IPS-NIHi11 (cell line): ENCODE data around the gene CASQ1.

Source experiments
- DNase-seq: peaks from one replicate; pipeline ENCODE4 v3.0.0; 2012; ENCODE audit warnings: mixed read lengths, low spot score

CASQ1 gene

DNA sequence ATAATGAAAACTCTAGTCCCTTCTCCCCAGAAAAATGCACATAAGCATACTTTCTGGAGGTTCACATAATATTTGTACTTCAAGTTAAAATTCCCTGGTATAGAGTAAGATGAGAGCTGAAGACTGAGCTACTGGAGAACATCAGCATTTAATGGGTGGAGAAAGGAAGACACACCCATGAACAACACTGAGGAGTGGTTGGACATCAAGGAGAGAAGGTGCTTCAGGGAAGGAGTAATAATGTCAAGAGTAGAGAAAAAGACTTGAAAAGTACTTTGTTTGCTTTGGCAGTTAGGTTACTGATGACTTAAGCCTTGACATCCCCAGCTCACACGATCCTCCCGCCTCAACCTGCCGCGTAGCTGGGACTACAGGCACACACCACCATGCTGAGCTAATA lies 36.7 kb downstream of the CASQ1 start:
- DNase-seq: no peak

DNA sequence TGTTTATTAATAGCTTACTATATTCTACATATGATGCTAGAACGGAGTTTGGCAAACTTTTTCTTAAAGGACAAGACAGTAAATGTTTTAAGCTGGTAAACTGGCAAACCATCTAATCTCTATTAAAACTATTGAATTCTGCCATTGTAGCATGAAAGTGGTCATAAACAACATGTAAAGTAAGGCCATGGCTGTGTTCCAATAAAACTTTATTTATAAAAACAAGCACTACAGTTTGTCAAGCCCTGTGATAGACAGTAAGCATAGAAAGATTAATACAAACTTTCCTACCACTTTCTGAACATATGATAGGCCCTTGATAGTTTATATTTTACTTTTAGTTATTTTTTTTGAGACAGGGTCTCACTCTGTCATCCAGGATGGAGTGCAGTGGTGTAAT lies 37.2 kb downstream of the CASQ1 start:
- no peak for DNase-seq

DNA sequence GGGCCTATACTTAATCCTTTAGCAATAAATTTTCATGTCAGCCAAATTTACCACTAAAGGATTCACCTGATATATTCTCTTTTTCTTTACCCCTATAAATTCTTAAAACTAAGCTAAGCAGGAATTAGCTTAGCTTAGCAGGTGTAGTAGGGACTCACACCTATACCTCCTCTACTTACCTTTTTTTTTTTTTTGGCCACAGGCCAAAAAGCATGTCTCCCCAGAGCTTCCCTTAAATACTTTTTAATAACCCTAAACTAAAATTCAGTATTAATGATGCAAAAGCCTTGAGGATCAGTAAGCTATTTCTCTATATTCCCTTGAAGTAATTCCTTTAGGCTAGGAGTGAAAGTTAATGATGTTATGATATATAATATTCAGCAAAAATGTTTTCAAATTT lies 38.1 kb downstream of the CASQ1 start:
- no peak for DNase-seq

DNA sequence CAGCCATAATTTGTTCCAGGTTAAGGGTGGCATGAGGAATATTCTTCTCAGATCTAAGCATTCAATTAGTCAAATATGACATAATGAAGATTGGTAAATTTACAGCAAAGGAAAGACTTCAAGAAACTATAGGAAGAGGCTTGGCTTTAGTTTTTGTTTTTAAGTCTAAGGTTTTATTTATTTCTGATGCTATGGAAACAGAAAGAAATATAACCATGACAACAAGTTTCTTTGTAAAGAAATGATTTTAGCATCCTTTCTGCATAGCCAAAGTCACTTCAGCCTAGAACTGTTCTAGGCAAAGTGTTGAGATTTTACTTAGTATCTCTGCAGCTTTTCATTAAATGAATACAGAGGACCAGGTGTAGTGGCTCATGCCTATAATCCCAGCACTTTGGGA lies 42.5 kb downstream of the CASQ1 start:
- no peak for DNase-seq

DNA sequence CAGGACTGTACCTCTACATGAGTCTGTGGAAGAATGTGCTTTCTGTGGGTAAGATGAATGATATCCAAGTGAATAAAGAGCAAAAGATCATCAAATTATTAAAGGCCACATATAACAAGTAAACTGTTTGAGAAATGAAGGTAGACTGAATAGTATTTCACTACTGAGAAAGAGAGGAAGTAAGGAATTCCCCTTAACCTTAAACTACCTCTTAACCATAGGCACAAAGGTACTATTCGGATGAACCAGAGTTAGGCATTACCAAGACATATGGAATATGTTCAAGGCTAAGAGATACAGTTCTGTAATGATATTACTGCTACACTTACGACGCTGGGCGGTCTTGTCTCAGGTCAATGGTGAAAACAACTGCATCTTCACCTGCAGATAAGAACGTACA lies 46.4 kb downstream of the CASQ1 start:
- DNase-seq: no peak

DNA sequence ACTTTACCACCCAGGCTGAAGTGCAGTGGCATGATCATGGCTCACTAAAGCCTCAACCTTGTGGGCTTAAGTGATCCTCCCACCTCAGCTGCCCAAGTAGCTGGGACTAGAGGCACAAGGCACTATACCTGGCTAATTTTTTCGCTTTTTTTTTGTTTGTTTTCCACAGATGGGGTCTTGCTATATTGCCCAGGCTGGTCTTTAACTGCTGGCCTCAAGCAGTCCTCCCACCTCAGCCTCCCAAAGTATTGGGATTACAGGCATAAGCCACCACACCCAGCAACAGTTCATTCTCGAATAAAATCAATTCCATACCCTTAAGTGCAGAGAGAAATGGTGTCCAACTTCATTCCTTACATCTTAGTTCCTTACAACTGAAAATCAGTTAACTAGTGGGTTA lies 47.2 kb downstream of the CASQ1 start:
- no peak for DNase-seq

DNA sequence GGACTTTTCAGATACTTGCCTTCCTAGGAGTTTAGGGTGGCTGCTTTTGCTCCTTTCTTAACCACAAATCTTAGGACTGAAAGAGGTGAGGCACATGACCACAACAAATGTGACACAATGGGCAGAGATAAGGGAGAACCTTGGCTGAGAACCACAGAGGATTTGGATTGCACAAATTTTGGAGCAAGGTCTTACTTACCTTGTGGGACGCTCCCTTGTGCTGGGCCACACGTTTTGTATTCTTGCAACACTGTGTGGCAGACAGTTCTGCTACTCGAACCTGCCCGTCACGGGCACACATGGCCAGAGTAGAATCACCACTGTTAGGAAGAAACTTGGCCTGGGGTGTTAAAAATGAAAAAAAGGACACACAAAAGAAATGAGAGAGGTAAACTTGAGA lies 48.0 kb downstream of the CASQ1 start:
- no peak for DNase-seq

DNA sequence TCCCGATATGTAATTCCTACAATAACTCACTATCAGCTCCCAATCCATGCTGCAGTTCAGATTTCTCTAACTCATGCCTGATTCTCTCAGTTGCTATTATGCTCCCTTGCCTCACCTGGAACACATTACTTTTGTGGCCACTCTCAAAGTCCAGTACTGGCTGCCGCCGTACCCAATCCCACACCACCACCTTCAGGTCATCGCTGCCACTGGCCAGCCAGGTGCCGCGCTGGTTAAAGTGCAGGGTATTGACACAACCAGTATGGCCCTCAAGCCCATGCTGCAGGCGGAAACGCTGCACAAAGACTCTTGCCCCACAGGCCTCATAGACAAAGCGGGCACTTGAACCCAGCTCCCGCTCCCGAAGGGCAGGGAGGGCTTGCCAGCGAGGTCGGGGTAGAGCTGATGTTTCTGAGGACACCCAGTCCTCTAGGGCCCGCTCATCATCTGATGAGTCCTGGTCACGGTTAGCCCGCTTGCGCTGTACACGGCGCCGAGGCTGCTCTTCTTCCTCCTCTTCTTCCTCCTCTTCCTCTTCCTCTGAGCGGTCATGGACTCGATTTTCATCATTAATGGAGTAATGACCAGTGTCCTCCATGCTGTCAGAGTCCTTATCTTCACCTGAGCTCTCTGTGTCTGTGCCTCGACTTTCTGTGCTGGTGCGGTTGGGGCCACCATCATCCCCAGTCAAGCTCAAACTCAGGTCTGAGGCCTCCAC lies 49.4 kb downstream of the CASQ1 start:
- DNase-seq: no peak

DNA sequence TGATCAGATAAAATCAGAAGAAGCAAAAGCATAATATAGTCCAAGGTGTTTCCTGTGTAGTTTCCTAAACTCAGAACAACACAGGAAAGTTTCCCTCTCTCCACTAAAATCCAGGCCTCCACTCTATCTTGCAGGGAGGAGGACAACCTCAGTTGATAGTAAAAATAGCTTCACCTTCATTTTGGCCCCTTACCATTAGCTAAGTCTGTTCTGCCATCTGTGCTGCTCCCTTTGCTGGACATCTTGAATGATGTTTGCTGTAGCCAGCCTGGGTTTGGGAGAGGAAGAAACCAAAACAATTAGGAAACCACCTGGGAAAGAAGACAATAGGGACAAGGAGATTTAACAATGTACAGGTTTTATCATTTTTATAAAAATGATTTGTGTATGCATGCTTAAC lies 53.4 kb downstream of the CASQ1 start:
- DNase-seq: no peak

DNA sequence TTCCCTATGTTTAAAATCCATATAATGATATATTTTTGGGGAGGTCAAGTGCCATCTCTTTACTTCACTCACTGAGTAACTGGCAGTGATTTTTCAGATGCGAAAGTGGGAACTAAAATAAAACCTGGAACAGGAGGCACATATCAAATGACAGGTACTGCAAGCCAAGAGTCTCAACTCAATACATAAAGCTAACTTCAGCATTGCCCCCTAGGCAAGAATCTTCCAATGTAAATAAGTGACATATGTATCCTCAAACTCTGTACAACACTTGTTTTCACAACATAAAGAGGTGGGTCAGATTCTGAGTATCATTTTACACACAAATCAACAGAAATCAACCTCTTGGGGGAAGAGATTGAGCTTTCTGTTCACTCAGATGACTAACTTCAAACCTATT lies 53.8 kb downstream of the CASQ1 start:
- no peak for DNase-seq

DNA sequence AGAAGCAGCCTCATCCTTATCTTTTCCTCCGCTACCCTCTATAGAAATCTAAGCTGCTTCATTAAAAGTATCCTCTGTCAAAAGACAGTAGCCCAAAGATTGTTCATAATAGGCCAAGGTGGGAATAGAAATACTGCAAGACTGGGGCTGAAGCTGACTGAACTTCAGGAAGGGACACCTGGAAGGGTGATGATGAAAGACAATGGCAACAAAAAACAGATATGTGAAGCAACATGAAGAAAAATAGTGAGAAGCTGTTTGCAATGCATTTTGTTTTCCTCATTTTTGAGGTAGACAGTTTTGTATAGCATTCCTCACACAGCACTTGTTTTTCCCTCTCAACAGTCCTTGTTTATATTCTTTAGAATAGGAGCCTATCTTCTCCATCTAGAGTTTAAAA lies 55.1 kb downstream of the CASQ1 start:
- no peak for DNase-seq

DNA sequence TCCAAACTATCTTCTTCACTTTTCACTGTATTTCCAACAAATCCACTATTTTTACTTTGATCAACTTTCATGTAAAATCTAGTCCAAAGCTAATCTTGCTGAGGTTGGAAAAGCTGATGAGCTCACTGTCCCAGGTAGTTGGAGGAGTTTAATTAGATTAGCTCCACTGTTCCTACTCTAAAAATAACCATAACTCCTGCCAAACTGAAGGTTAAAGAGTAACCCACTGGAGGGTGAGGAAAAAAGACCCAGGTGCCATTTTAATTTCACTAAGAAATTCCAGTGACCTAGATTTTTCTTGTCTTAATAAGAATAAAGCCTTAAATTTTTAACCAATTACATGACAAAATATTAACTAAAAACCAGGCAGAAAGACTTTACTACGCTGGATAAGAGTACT lies 56.7 kb downstream of the CASQ1 start:
- DNase-seq: no peak

DNA sequence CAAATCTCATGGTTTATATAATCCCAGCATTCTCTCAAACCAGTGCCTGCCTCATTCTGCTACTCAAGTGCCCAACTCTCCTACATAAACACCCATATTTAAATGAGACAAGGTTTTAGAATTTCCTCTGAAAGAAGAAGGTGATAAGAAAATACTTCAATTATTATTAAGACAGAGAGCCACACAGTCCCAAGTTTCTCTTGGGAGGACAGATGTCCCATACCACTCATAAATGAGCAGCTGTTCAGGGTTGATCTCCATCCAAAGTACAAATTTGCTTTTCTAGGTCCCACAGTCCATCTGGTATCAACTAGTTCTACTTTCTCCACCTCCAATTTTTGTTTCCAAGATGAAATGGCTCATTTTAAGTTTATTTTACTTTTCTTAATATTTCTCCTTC lies 60.6 kb downstream of the CASQ1 start:
- DNase-seq: no peak
